Erythroblast (primary cell): ENCODE results near the gene NDUFA7.

Source experiments
- GATA1 ChIP-seq: IDR thresholded peaks from 2 replicates; pipeline ENCODE4 v1.6.1; 2011; ENCODE audit warnings: low read depth, mild to moderate bottlenecking, control low read depth, low read length, moderate library complexity
- POLR2A ChIP-seq: IDR thresholded peaks from 2 replicates; pipeline ENCODE4 v1.6.1; 2011; ENCODE audit warnings: mild to moderate bottlenecking, low read length

DNA sequence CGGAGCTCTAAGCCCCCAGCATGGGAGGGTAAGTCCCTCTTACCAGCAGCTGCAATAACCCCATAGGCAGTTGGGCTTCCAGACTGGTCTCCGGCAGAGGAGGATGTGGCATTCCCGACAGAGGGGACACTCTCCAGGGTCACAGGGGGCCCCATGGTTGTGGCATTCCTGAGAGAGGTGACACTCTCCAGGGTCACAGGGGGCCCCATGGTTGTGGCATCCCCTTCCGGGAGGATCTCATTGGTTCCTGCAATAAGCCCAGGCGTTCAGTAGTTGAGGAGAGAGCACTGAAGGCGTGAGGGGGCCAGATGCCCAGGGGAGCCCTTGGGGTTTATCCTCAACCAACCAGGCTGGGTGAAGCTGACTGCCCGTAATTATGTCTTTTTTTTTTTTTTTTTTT is 18.4 kb downstream of the NDUFA7 start:
- TF ChIP-seq POLR2A (no peak), GATA1 (no peak)
